GM12874 (cell line): ENCODE results near the gene TRAF3.

Experiments used
- TF ChIP-seq, protein P1 (sequence below): IDR thresholded peaks from 2 replicates; pipeline ENCODE4 v1.5.1; 2011; ENCODE audit warnings: low read depth, mild to moderate bottlenecking, control low read depth, low read length, moderate library complexity; ENCODE audit not compliant: insufficient read depth

Gene TRAF3

GRCh38 chr14:102775855-102776760 is 1.1 kb upstream of the TRAF3 start:
- TF ChIP-seq, protein P1, sequence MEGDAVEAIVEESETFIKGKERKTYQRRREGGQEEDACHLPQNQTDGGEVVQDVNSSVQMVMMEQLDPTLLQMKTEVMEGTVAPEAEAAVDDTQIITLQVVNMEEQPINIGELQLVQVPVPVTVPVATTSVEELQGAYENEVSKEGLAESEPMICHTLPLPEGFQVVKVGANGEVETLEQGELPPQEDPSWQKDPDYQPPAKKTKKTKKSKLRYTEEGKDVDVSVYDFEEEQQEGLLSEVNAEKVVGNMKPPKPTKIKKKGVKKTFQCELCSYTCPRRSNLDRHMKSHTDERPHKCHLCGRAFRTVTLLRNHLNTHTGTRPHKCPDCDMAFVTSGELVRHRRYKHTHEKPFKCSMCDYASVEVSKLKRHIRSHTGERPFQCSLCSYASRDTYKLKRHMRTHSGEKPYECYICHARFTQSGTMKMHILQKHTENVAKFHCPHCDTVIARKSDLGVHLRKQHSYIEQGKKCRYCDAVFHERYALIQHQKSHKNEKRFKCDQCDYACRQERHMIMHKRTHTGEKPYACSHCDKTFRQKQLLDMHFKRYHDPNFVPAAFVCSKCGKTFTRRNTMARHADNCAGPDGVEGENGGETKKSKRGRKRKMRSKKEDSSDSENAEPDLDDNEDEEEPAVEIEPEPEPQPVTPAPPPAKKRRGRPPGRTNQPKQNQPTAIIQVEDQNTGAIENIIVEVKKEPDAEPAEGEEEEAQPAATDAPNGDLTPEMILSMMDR, result no peak

GRCh38 chr14:102777711-102778337 is 575 bp downstream of the TRAF3 start:
- TF ChIP-seq, protein P1, result no peak

DNA sequence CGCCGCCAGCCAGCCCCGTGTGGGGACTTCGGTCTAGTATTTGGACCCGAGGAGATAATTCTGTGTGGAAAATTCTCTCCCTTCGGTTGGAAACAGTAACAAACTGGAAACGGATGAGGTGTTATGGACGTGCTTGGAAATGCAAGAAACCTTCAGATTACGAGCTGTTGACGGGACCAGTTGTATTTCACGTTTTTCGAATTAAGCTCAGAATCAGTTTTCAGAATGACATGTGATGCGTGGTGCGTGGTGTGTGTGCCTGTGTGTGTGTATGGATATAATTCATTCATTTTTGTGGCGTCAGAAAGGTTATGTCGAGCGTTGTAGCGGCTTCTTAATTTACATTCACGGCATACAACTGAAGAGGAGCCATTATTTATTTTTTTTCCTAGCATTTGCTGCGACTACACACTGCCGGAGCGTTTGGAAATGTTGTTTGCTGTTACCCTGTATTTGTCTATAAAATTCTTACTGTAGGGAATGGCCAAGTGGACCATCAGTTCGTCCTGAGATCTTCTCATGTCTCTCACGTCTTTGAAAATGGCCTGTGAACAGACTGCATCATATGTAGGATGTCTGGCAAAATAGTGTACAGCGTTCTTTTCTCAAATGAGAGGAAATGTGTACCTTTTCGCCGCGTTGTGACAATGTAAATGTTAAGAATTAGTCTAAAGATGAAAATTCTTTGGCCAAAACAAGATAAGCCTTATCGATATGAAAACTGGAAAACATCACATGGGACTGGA is 1.3 kb downstream of the TRAF3 start:
- TF ChIP-seq, protein P1, result no peak

GRCh38 chr14:102779084-102779462 is 1.8 kb downstream of the TRAF3 start:
- TF ChIP-seq, protein P1, result no peak

DNA sequence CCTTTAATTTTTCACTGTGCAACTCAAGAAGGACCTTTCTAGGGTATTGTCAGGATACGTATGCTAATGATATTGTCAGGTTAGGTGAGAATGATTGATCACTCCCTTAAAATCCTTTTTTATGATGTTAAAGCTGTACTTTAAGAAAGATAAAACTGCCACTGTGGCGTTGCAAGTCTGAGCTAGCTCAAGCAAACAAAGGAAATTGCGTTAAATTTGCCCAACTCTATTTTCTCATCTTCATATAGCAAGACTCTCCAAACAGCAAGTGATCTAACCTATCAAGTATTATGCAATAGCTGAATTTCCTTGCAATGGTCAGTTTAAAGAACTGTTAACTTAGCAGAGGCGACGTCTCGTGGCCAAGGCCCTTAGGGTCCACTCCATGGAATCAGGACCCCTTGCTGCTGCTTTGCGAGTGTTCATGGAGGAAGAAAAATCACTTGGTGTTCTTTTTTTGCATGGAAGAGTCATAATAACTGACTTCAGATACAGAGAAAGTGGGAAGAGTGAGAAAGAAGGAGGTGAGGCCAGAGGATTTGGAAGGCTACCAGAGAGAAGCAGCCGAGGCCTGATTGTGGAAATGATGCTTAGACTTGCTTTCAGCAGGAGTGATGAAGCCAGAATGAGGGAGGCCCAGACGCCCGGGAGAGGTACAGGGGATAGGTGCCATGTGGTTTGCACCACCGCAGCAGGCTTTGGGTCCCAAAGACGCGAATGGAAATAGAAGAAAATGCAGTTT is 2.5 kb downstream of the TRAF3 start:
- TF ChIP-seq, protein P1, result no peak

GRCh38 chr14:102781063-102781462 is 3.8 kb downstream of the TRAF3 start:
- TF ChIP-seq, protein P1, result no peak

- TF ChIP-seq, protein P1, result no peak
These were observed 5.7 kb downstream of the TRAF3 start for GRCh38 chr14:102782974-102783373.
